Measurements from ENCODE around the gene OSBPL2. TPM values are rescaled to one million over a fixed set of nuclear protein-coding genes. Genes with fewer than 3 reads are reported as not detected.
A peak's percentile ranks its signal among the peaks of the same experiment; 100 is the strongest.

Gene OSBPL2
- total RNA-seq, 1 experiment from 2014 or later = 36.9 TPM

DNA sequence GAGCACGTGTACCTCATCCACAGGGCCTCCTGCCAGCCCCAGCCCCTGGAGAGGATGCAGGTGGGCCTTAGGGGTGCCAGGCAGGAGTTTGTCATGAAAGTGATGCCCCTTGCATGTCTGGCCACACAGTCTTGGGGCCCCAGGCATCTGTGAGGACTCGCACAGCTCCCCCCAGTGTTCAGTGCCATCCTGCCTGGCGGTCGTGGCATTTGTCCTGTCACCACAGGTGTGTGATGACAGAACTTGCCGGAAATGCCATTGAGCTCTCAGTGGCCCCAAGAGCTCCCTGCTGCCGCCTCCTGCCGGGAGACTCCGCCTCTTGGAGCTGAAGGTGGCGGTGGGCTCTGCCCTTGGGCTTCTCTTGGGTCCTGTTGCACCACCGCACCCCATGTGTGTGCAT, 33.9 kb downstream of the OSBPL2 start:
- no peaks in the 10 kb centered on the region for H3K4me1 ChIP-seq (ENCODE audit: control insufficient read depth in 1 of 2, insufficient read depth in 2 of 2, low read length in 2 of 2)
- H3K9me3 ChIP-seq (ENCODE audit: control insufficient read depth in 1 of 2, insufficient read depth in 1 of 2, low read depth in 1 of 2, low read length in 2 of 2) = no peaks in the 10 kb centered on the region
- ChIA-PET RAD21 (ENCODE audit: low non-redundant PET in 1 of 2, low total read pairs in 2 of 2, uncharacterized antibody in 2 of 2, unreplicated experiment in 2 of 2) (no interaction called here), CTCF (no interaction called here), POLR2A (no interaction called here)
- no peak overlapping the region for H3K4me3 ChIP-seq (replicated peaks in 1 of 2; ENCODE audit: low read depth in 1 of 2, low read length in 2 of 2)
- H2AFZ ChIP-seq (ENCODE audit: low read depth, low read length, poor library complexity, severe bottlenecking) = no peak overlapping the region
- no peak for DNase-seq (ENCODE audit: low read depth, low spot score)
- no peaks in the 10 kb centered on the region for H3K27me3 ChIP-seq (ENCODE audit: insufficient read depth, low read length)
- TF ChIP-seq, protein P1, sequence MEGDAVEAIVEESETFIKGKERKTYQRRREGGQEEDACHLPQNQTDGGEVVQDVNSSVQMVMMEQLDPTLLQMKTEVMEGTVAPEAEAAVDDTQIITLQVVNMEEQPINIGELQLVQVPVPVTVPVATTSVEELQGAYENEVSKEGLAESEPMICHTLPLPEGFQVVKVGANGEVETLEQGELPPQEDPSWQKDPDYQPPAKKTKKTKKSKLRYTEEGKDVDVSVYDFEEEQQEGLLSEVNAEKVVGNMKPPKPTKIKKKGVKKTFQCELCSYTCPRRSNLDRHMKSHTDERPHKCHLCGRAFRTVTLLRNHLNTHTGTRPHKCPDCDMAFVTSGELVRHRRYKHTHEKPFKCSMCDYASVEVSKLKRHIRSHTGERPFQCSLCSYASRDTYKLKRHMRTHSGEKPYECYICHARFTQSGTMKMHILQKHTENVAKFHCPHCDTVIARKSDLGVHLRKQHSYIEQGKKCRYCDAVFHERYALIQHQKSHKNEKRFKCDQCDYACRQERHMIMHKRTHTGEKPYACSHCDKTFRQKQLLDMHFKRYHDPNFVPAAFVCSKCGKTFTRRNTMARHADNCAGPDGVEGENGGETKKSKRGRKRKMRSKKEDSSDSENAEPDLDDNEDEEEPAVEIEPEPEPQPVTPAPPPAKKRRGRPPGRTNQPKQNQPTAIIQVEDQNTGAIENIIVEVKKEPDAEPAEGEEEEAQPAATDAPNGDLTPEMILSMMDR (IDR thresholded peaks at IDR 0.05 in 2 of 3, conservative IDR thresholded peaks at IDR 0.05 in 1 of 3; ENCODE audit: borderline replicate concordance in 1 of 3, insufficient read depth in 1 of 3, low read depth in 2 of 3, low read length in 2 of 3) = peak; percentile 5 to 8 (median 6); a peak in 1 of 6 replicates
- no peak for TF ChIP-seq ELF1 (IDR thresholded peaks at IDR 0.05; ENCODE audit: borderline replicate concordance, low read depth)
- H3K9me2 ChIP-seq (ENCODE audit: insufficient read depth) = no peaks in the 10 kb centered on the region
- ATAC-seq = peak; percentile 59
- BruUV-seq (replicated peaks) = no TSS peak
- H4K20me1 ChIP-seq (ENCODE audit: insufficient read depth) = no peaks in the 10 kb centered on the region
- H3K36me3 ChIP-seq (ENCODE audit: control insufficient read depth in 1 of 2, insufficient read depth in 2 of 2, low read length in 2 of 2) = peaks cover 0 to 3% of the 10 kb centered on the region in 2 experiments; a peak in 2 of 4 replicates
- no peaks in the 10 kb centered on the region for H3K79me2 ChIP-seq (ENCODE audit: insufficient read depth, low read length)
- H3K27ac ChIP-seq (ENCODE audit: low read depth, low read length) = no peak overlapping the region
- no peak overlapping the region for H3K9ac ChIP-seq (ENCODE audit: low read length)
- H3K4me2 ChIP-seq (ENCODE audit: low read length) = no peak overlapping the region
- intact Hi-C loops (cut with micrococcal nuclease) = no loop called here

DNA sequence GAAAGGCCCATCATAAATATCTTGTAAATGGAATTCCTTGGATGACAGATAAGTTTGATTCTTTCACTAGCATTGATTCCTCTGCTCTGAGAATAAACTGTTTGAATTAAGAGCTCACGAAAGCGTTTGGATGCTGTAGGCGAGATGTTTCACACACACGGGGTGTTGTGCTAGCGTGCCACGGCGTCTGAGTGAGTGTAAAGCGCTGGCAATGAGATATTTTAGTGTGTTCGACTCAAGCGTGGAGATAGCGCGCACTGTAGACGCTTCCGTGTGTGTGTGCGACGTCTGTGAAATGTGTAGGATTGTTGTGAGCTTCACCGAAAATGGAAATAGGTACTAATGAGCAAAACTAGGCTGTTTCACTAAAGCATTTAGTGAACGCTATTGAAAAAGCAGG, 35.1 kb downstream of the OSBPL2 start:
- POLR2A ChIA-PET = no interaction called here
- no peak for DNase-seq (ENCODE audit: low read depth, low spot score)
- Histone ChIP-seq H3K9ac (ENCODE audit: low read length) (no peak overlapping the region), H3K79me2 (ENCODE audit: insufficient read depth, low read length) (no peaks in the 10 kb centered on the region), H4K20me1 (ENCODE audit: insufficient read depth) (no peaks in the 10 kb centered on the region), H3K27me3 (ENCODE audit: insufficient read depth, low read length) (no peaks in the 10 kb centered on the region), H3K4me1 (ENCODE audit: control insufficient read depth in 1 of 2, insufficient read depth in 2 of 2, low read length in 2 of 2) (no peaks in the 10 kb centered on the region), H3K27ac (ENCODE audit: low read depth, low read length) (no peak overlapping the region), H3K9me2 (ENCODE audit: insufficient read depth) (no peaks in the 10 kb centered on the region), H2AFZ (ENCODE audit: low read depth, low read length, poor library complexity, severe bottlenecking) (no peak overlapping the region), H3K4me2 (ENCODE audit: low read length) (no peak overlapping the region), H3K4me3 (replicated peaks in 1 of 2; ENCODE audit: low read depth in 1 of 2, low read length in 2 of 2) (no peak overlapping the region), H3K36me3 (ENCODE audit: control insufficient read depth in 1 of 2, insufficient read depth in 2 of 2, low read length in 2 of 2) (peaks cover 0 to 3% of the 10 kb centered on the region in 2 experiments; a peak in 2 of 4 replicates), H3K9me3 (ENCODE audit: control insufficient read depth in 1 of 2, insufficient read depth in 1 of 2, low read depth in 1 of 2, low read length in 2 of 2) (no peaks in the 10 kb centered on the region)
- no peak for ATAC-seq
- intact Hi-C loops (cut with micrococcal nuclease) = no loop called here
- RAD21 ChIA-PET (ENCODE audit: low non-redundant PET in 1 of 2, low total read pairs in 2 of 2, uncharacterized antibody in 2 of 2, unreplicated experiment in 2 of 2) = no interaction called here
- BruUV-seq (replicated peaks) = TSS peak; percentile 28
- CTCF ChIA-PET = no interaction called here
- TF ChIP-seq ZNF274 (IDR thresholded peaks at IDR 0.05; ENCODE audit: low read depth, low read length) (no peak), EZH2phosphoT487 (IDR thresholded peaks at IDR 0.05; ENCODE audit: borderline replicate concordance) (no peak), TCF7L2 (IDR thresholded peaks at IDR 0.05; ENCODE audit: borderline replicate concordance, extremely low read depth, insufficient read depth, insufficient read length) (no peak), EGR1 (IDR thresholded peaks at IDR 0.05; ENCODE audit: low read depth) (no peak), CBX3 (IDR thresholded peaks at IDR 0.05; ENCODE audit: low read depth) (no peak), ELF1 (IDR thresholded peaks at IDR 0.05; ENCODE audit: borderline replicate concordance, low read depth) (no peak), JUND (IDR thresholded peaks at IDR 0.05) (no peak), ZFX (IDR thresholded peaks at IDR 0.05) (no peak), FOSL1 (IDR thresholded peaks at IDR 0.05; ENCODE audit: low read depth) (no peak), POLR2AphosphoS5 (IDR thresholded peaks at IDR 0.05; ENCODE audit: low read depth, low read length) (no peak)
- TF ChIP-seq, protein P1 (IDR thresholded peaks at IDR 0.05 in 2 of 3, conservative IDR thresholded peaks at IDR 0.05 in 1 of 3; ENCODE audit: borderline replicate concordance in 1 of 3, insufficient read depth in 1 of 3, low read depth in 2 of 3, low read length in 2 of 3) = no peak
- TF ChIP-seq, protein P2, sequence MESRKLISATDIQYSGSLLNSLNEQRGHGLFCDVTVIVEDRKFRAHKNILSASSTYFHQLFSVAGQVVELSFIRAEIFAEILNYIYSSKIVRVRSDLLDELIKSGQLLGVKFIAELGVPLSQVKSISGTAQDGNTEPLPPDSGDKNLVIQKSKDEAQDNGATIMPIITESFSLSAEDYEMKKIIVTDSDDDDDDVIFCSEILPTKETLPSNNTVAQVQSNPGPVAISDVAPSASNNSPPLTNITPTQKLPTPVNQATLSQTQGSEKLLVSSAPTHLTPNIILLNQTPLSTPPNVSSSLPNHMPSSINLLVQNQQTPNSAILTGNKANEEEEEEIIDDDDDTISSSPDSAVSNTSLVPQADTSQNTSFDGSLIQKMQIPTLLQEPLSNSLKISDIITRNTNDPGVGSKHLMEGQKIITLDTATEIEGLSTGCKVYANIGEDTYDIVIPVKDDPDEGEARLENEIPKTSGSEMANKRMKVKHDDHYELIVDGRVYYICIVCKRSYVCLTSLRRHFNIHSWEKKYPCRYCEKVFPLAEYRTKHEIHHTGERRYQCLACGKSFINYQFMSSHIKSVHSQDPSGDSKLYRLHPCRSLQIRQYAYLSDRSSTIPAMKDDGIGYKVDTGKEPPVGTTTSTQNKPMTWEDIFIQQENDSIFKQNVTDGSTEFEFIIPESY (IDR thresholded peaks at IDR 0.05; ENCODE audit: extremely low read depth, insufficient replicate concordance, low read length) = no peak
- TF ChIP-seq, protein P3, sequence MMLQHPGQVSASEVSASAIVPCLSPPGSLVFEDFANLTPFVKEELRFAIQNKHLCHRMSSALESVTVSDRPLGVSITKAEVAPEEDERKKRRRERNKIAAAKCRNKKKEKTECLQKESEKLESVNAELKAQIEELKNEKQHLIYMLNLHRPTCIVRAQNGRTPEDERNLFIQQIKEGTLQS (IDR thresholded peaks at IDR 0.05) = no peak

Measured in HCT116 (cell line).